ENCODE results near the gene FAM98C.

- TF ChIP-seq POLR2A (IDR thresholded peaks at IDR 0.05; ENCODE audit: low read depth, low read length) (no peak), POLR2AphosphoS5 (IDR thresholded peaks at IDR 0.05; ENCODE audit: low read depth, low read length) (no peak)
Observed at GRCh38 chr19:38401148-38401547, 1.7 kb upstream of the FAM98C start.

Data from GM12891 (cell line).